SK-N-SH treated with all-trans-retinoic acid at 6 μM for 48 hours (cell line): Measurements from ENCODE around the gene SFTPA2.
"Not testable (repeated sequence)": the region's sequence is repeated elsewhere in the genome, so short reads cannot be mapped to it uniquely, and the experiment has no call there.

Source experiments
- ATAC-seq: fragments of 200-7000 bp; cut with Tn5 transposase; 3 replicates; pipeline ENCODE4 v1.9.1; 2020; ENCODE audit warnings: mild to moderate bottlenecking, moderate library complexity
- BACH2 ChIP-seq: fragments of 250-450 bp; sonication (Bioruptor Pico); IDR thresholded peaks from 2 replicates; pipeline ENCODE4 v1.9.0; 2021; ENCODE audit warnings: mild to moderate bottlenecking, borderline replicate concordance
- CSDC2 ChIP-seq: fragments of 250-450 bp; sonication (Bioruptor Pico); IDR thresholded peaks from 2 replicates; pipeline ENCODE4 v1.5.0; 2020; ENCODE audit warnings: mild to moderate bottlenecking, moderate library complexity
- ESRRG ChIP-seq: fragments of 250-450 bp; sonication (Bioruptor Pico); IDR thresholded peaks from 2 replicates; pipeline ENCODE4 v1.6.1; 2021; ENCODE audit warnings: mild to moderate bottlenecking
- GLIS3 ChIP-seq: fragments of 250-450 bp; sonication (Bioruptor Pico); IDR thresholded peaks from 2 replicates; pipeline ENCODE4 v1.5.0; 2020; ENCODE audit warnings: mild to moderate bottlenecking, moderate library complexity
- ISL1 ChIP-seq: fragments of 250-450 bp; sonication (Bioruptor Pico); IDR thresholded peaks from 2 replicates; pipeline ENCODE4 v2.1.2; 2022; ENCODE audit warnings: mild to moderate bottlenecking, moderate library complexity
- OSR1 ChIP-seq: fragments of 250-450 bp; sonication (Bioruptor Pico); IDR thresholded peaks from 2 replicates; pipeline ENCODE4 v1.8.0; 2022; ENCODE audit warnings: moderate library complexity, mild to moderate bottlenecking, inconsistent platforms
- PATZ1 ChIP-seq: fragments of 250-450 bp; sonication (Bioruptor Pico); IDR thresholded peaks from 2 replicates; pipeline ENCODE4 v1.8.0; 2020; ENCODE audit warnings: mild to moderate bottlenecking, moderate library complexity, borderline replicate concordance
- PPARA ChIP-seq: fragments of 250-450 bp; sonication (Bioruptor Pico); IDR thresholded peaks from 2 replicates; pipeline ENCODE4 v1.5.0; 2020; ENCODE audit warnings: mild to moderate bottlenecking, borderline replicate concordance
- RARB ChIP-seq: fragments of 250-450 bp; sonication (Bioruptor Pico); IDR thresholded peaks from 2 replicates; pipeline ENCODE4 v1.8.0; 2021; ENCODE audit warnings: mild to moderate bottlenecking, moderate library complexity
- SNAI2 ChIP-seq: fragments of 250-450 bp; sonication (Bioruptor Pico); IDR thresholded peaks from 2 replicates; pipeline ENCODE4 v1.5.0; 2020; ENCODE audit warnings: mild to moderate bottlenecking, moderate library complexity
- TCF4 ChIP-seq: fragments of 250-450 bp; sonication (Bioruptor Pico); IDR thresholded peaks from 2 replicates; pipeline ENCODE4 v1.8.0; 2021; ENCODE audit warnings: mild to moderate bottlenecking, moderate library complexity, borderline replicate concordance
- TOX ChIP-seq: fragments of 250-450 bp; sonication (Bioruptor Pico); IDR thresholded peaks from 2 replicates; pipeline ENCODE4 v1.8.0; 2021; ENCODE audit warnings: mild to moderate bottlenecking, moderate library complexity, borderline replicate concordance
- ZFP3 ChIP-seq: fragments of 250-450 bp; sonication (Bioruptor Pico); IDR thresholded peaks from 2 replicates; pipeline ENCODE4 v1.5.0; 2020; ENCODE audit warnings: mild to moderate bottlenecking, moderate library complexity
- ZFP30 ChIP-seq: fragments of 450-650 bp; formaldehyde crosslinking; IDR thresholded peaks from 2 replicates; pipeline ENCODE4 v1.5.0; 2022; ENCODE audit warnings: mild to moderate bottlenecking, moderate library complexity
- ZNF565 ChIP-seq: fragments of 450-650 bp; formaldehyde crosslinking; conservative IDR thresholded peaks from 2 replicates; pipeline ENCODE4 v1.5.0; 2020; ENCODE audit warnings: low read depth, mild to moderate bottlenecking, moderate library complexity
- ZNF70 ChIP-seq: fragments of 450-650 bp; formaldehyde crosslinking; IDR thresholded peaks from 2 replicates; pipeline ENCODE4 v1.5.0; 2020; ENCODE audit warnings: mild to moderate bottlenecking, moderate library complexity
- ZNF8 ChIP-seq: fragments of 450-650 bp; formaldehyde crosslinking; IDR thresholded peaks from 2 replicates; pipeline ENCODE4 v1.5.0; 2020; ENCODE audit warnings: mild to moderate bottlenecking, moderate library complexity
- TF ChIP-seq, protein P1 (sequence below): fragments of 250-450 bp; sonication (Bioruptor Pico); IDR thresholded peaks from 2 replicates; pipeline ENCODE4 v1.5.0; 2020; ENCODE audit warnings: mild to moderate bottlenecking, moderate library complexity
- TF ChIP-seq, protein P2 (sequence below): fragments of 250-450 bp; sonication (Bioruptor Pico); IDR thresholded peaks from 2 replicates; pipeline ENCODE4 v1.5.1; 2021; ENCODE audit warnings: mild to moderate bottlenecking, moderate library complexity
- TF ChIP-seq, protein P3 (sequence below): fragments of 250-450 bp; sonication (Bioruptor Pico); IDR thresholded peaks from 2 replicates; pipeline ENCODE4 v1.5.1; 2020; ENCODE audit warnings: low read depth, mild to moderate bottlenecking, moderate library complexity
- TF ChIP-seq, protein P4 (sequence below): fragments of 250-450 bp; sonication (Bioruptor Pico); IDR thresholded peaks from 2 replicates; pipeline ENCODE4 v1.8.0; 2021; ENCODE audit warnings: low read depth, mild to moderate bottlenecking, moderate library complexity, borderline replicate concordance

Gene SFTPA2

GRCh38 chr10:79595510-79595909, 35.3 kb upstream of the SFTPA2 start (continued):
- TF ChIP-seq, protein P1, sequence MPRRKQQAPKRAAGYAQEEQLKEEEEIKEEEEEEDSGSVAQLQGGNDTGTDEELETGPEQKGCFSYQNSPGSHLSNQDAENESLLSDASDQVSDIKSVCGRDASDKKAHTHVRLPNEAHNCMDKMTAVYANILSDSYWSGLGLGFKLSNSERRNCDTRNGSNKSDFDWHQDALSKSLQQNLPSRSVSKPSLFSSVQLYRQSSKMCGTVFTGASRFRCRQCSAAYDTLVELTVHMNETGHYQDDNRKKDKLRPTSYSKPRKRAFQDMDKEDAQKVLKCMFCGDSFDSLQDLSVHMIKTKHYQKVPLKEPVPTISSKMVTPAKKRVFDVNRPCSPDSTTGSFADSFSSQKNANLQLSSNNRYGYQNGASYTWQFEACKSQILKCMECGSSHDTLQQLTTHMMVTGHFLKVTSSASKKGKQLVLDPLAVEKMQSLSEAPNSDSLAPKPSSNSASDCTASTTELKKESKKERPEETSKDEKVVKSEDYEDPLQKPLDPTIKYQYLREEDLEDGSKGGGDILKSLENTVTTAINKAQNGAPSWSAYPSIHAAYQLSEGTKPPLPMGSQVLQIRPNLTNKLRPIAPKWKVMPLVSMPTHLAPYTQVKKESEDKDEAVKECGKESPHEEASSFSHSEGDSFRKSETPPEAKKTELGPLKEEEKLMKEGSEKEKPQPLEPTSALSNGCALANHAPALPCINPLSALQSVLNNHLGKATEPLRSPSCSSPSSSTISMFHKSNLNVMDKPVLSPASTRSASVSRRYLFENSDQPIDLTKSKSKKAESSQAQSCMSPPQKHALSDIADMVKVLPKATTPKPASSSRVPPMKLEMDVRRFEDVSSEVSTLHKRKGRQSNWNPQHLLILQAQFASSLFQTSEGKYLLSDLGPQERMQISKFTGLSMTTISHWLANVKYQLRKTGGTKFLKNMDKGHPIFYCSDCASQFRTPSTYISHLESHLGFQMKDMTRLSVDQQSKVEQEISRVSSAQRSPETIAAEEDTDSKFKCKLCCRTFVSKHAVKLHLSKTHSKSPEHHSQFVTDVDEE: no peak
- TF ChIP-seq, protein P2, sequence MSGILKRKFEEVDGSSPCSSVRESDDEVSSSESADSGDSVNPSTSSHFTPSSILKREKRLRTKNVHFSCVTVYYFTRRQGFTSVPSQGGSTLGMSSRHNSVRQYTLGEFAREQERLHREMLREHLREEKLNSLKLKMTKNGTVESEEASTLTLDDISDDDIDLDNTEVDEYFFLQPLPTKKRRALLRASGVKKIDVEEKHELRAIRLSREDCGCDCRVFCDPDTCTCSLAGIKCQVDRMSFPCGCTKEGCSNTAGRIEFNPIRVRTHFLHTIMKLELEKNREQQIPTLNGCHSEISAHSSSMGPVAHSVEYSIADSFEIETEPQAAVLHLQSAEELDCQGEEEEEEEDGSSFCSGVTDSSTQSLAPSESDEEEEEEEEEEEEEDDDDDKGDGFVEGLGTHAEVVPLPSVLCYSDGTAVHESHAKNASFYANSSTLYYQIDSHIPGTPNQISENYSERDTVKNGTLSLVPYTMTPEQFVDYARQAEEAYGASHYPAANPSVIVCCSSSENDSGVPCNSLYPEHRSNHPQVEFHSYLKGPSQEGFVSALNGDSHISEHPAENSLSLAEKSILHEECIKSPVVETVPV: no peak
- TF ChIP-seq, all 23 proteins: peak for 0

- ATAC-seq: not testable (repeated sequence)
These were observed 34.4 kb upstream of the SFTPA2 start for GRCh38 chr10:79594565-79594964.

DNA sequence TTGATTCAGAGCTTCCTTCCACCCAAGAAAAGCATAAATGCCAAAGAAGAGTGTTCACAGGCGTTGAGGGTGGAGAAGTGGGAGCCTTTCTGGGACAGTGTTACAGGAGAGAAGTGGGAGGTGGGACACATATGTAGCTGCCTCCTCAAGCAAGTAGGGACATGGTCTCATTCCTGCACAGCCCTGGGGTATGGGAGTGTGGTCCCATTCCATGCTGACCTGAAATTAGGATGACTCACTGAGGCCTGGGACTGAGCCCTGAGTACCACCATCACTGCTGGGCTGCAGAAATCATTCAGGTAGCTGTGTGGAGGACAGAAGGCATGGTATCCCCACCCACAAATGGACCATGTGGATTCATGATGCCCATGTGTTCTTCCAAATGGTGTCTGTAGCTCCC, 33.2 kb upstream of the SFTPA2 start:
- TF ChIP-seq PPARA: no peak
- TF ChIP-seq OSR1 (CRISPR knock-in tag): no peak
- no peak for TF ChIP-seq TOX (CRISPR knock-in tag)
- no peak for TF ChIP-seq GLIS3 (CRISPR knock-in tag)
- no peak for TF ChIP-seq CSDC2
- TF ChIP-seq, protein P3, sequence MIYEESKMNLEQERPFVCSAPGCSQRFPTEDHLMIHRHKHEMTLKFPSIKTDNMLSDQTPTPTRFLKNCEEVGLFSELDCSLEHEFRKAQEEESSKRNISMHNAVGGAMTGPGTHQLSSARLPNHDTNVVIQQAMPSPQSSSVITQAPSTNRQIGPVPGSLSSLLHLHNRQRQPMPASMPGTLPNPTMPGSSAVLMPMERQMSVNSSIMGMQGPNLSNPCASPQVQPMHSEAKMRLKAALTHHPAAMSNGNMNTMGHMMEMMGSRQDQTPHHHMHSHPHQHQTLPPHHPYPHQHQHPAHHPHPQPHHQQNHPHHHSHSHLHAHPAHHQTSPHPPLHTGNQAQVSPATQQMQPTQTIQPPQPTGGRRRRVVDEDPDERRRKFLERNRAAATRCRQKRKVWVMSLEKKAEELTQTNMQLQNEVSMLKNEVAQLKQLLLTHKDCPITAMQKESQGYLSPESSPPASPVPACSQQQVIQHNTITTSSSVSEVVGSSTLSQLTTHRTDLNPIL: no peak
- no peak for TF ChIP-seq BACH2 (CRISPR knock-in tag)
- TF ChIP-seq ZNF70: no peak
- no peak for TF ChIP-seq ESRRG (CRISPR knock-in tag)
- TF ChIP-seq SNAI2: no peak
- no peak for TF ChIP-seq PATZ1 (CRISPR knock-in tag)
- ATAC-seq: no peak

- ATAC-seq: no peak
- TF ChIP-seq PATZ1 (CRISPR knock-in tag) (no peak), ZFP3 (no peak), ZNF565 (CRISPR knock-in tag) (no peak), ZNF8 (CRISPR knock-in tag) (no peak), RARB (CRISPR knock-in tag) (no peak), TCF4 (CRISPR knock-in tag) (no peak), ZNF70 (no peak), ISL1 (CRISPR knock-in tag) (no peak), ZFP30 (CRISPR knock-in tag) (no peak), GLIS3 (CRISPR knock-in tag) (no peak)
- TF ChIP-seq, protein P4, sequence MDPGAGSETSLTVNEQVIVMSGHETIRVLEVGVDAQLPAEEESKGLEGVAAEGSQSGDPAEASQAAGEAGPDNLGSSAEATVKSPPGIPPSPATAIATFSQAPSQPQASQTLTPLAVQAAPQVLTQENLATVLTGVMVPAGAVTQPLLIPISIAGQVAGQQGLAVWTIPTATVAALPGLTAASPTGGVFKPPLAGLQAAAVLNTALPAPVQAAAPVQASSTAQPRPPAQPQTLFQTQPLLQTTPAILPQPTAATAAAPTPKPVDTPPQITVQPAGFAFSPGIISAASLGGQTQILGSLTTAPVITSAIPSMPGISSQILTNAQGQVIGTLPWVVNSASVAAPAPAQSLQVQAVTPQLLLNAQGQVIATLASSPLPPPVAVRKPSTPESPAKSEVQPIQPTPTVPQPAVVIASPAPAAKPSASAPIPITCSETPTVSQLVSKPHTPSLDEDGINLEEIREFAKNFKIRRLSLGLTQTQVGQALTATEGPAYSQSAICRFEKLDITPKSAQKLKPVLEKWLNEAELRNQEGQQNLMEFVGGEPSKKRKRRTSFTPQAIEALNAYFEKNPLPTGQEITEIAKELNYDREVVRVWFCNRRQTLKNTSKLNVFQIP (CRISPR knock-in tag): no peak
- TF ChIP-seq, protein P1: no peak
These were observed 28.6 kb upstream of the SFTPA2 start for GRCh38 chr10:79588800-79589199.
